IMR-90 (cell line): Measurements from ENCODE around the gene CALU. TPM values are rescaled to one million over a fixed set of nuclear protein-coding genes. Genes with fewer than 3 reads are reported as not detected.

Experiments
- MXI1 ChIP-seq: IDR thresholded peaks from 2 replicates; pipeline ENCODE4 v1.6.1; 2012; ENCODE audit warnings: low read depth, mild to moderate bottlenecking, low read length, moderate library complexity, borderline replicate concordance
- polyA plus RNA-seq, 3 experiments: library from polyadenylated mRNA; depleted of rRNA; stranded (reverse); fragments of >200 nt; gene quantifications; 2 replicates each; pipeline ENCODE4 v1.2.3, GENCODE V29; 2012; ENCODE audit warnings: low replicate concordance in 1 of 3
- total RNA-seq: library from RNA; depleted of rRNA; stranded (reverse); fragments of >200 nt; gene quantifications from 2 replicates; pipeline ENCODE4 v1.2.3, GENCODE V29; 2012
- TF ChIP-seq, protein P1 (sequence below): conservative IDR thresholded peaks from 2 replicates; pipeline ENCODE4 v1.5.1; 2012; ENCODE audit warnings: mild to moderate bottlenecking, low read depth, low read length, improper control_type of control experiment

The CALU gene
- total and polyA plus RNA-seq, 2 of the 4 experiments (the other 2 are of a cell fraction), result 421 to 525 TPM

DNA sequence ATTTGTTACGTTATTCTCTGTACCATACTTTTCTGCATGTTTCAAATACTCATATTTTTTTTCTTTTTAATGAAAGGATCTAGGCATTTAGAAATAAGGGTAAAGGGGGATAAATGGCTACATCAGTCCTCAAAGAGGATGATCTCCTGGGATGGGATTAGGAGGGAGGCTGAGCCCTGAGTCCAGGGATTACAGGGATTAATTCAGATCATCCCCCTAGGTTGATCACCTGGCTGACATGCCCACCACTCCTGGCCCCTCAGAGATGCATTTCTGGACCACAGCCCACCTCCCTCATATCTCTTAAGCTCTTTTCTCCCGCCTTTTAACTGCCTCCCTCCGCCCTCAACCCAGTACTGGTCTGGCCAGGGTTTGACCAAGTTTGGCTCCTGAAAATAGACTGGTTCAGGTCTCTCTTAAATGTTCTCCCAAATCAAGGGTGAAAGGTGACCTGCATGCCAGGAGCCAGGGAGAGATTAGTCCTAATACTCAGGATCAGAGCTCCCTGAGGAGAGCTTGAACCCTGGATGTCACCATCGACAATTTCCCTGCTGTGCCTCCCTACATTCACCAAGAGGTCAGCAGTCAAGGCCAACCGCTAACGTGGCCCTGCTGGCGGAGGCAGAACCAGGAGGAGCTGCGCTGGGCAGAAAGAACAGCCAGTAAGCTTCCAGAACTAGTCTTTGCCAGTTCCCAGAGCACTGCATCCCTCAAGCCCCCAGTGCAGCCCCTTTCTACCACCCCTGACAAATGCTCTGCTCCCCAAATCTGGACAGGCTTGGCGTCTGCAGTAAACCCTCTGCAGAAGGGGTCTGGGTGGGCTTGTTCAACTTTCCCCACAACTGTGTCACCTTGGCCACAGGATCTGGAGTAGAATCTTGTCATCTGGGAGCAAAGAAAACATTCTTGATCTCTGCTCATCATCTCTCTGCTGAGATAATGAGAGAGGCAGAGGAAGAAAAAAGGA, 49.6 kb downstream of the CALU start (continued):
- TF ChIP-seq, protein P1, sequence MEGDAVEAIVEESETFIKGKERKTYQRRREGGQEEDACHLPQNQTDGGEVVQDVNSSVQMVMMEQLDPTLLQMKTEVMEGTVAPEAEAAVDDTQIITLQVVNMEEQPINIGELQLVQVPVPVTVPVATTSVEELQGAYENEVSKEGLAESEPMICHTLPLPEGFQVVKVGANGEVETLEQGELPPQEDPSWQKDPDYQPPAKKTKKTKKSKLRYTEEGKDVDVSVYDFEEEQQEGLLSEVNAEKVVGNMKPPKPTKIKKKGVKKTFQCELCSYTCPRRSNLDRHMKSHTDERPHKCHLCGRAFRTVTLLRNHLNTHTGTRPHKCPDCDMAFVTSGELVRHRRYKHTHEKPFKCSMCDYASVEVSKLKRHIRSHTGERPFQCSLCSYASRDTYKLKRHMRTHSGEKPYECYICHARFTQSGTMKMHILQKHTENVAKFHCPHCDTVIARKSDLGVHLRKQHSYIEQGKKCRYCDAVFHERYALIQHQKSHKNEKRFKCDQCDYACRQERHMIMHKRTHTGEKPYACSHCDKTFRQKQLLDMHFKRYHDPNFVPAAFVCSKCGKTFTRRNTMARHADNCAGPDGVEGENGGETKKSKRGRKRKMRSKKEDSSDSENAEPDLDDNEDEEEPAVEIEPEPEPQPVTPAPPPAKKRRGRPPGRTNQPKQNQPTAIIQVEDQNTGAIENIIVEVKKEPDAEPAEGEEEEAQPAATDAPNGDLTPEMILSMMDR, result no peak
- TF ChIP-seq MXI1, result no peak
